Keratinocyte (primary cell): ENCODE data around the gene LRCOL1. TPM values are rescaled to one million over a fixed set of nuclear protein-coding genes. Genes with fewer than 3 reads are reported as not detected.

Experiments
- DNase-seq: peaks from one replicate; pipeline ENCODE4 v3.0.0-alpha.2; 2011; ENCODE audit warnings: low read depth, missing footprints, low spot score
- FAIRE-seq: peaks from 2 replicates; lab custom pipeline; 2011; peaks lifted over from hg19 to GRCh38; lab: Jason Lieb, UNC
- H2AFZ ChIP-seq: 2 replicates; pipeline ENCODE4 v1.6.0; 2012; ENCODE audit warnings: low read length, control low read depth, inconsistent platforms; ENCODE audit not compliant: control insufficient read depth
- H3K27ac ChIP-seq: 2 replicates; pipeline ENCODE4 v1.5.1; 2011; ENCODE audit warnings: low read length; ENCODE audit not compliant: control insufficient read depth, insufficient read depth
- H3K27me3 ChIP-seq: 3 replicates; pipeline ENCODE4 v1.6.0; 2011; ENCODE audit warnings: low read length; ENCODE audit not compliant: control insufficient read depth, insufficient read depth; ENCODE audit errors: extremely low read depth
- H3K36me3 ChIP-seq, 2 experiments: 2 replicates in 1 of 2; 3 replicates in 1 of 2; pipeline ENCODE4 v1.5.1; 2011; ENCODE audit warnings: low read length in 2 of 2, mild to moderate bottlenecking in 1 of 2; ENCODE audit not compliant: control insufficient read depth in 2 of 2, insufficient read depth in 2 of 2; ENCODE audit errors: extremely low read depth in 1 of 2
- H3K4me1 ChIP-seq: 3 replicates; pipeline ENCODE4 v1.5.1; 2011; ENCODE audit warnings: low read length; ENCODE audit not compliant: control insufficient read depth, insufficient read depth; ENCODE audit errors: extremely low read depth
- H3K4me2 ChIP-seq: 3 replicates; pipeline ENCODE4 v1.6.0; 2011; ENCODE audit warnings: low read depth, low read length; ENCODE audit not compliant: control insufficient read depth, insufficient read depth; ENCODE audit errors: extremely low read depth
- H3K4me3 ChIP-seq, 3 experiments: fragments of 200-600 bp in 1 of 3; sonication (generic) in 1 of 3; 2 replicates in 2 of 3; 3 replicates in 1 of 3; pipeline ENCODE4 v1.5.1; 2011 to 2016; ENCODE audit warnings: low read length in 3 of 3, mild to moderate bottlenecking in 3 of 3, control low read depth in 2 of 3, inconsistent platforms in 1 of 3, low read depth in 1 of 3, mixed read lengths in 1 of 3, mixed run types in 1 of 3, moderate library complexity in 1 of 3; ENCODE audit not compliant: control insufficient read depth in 2 of 3, insufficient read depth in 2 of 3; ENCODE audit errors: extremely low read depth in 1 of 3
- H3K79me2 ChIP-seq: 2 replicates; pipeline ENCODE4 v1.6.0; 2012; ENCODE audit warnings: low read length; ENCODE audit not compliant: control insufficient read depth, insufficient read depth
- H3K9ac ChIP-seq: 3 replicates; pipeline ENCODE4 v1.6.0; 2011; ENCODE audit warnings: low read length; ENCODE audit not compliant: control insufficient read depth, insufficient read depth; ENCODE audit errors: extremely low read depth
- H3K9me1 ChIP-seq: 3 replicates; pipeline ENCODE4 v1.6.0; 2011; ENCODE audit warnings: low read length; ENCODE audit not compliant: control insufficient read depth, insufficient read depth; ENCODE audit errors: extremely low read depth
- H3K9me3 ChIP-seq: 2 replicates; pipeline ENCODE4 v1.5.1; 2012; ENCODE audit warnings: low read depth, low read length; ENCODE audit not compliant: control insufficient read depth
- H4K20me1 ChIP-seq: 3 replicates; pipeline ENCODE4 v1.6.0; 2011; ENCODE audit warnings: low read length; ENCODE audit not compliant: control insufficient read depth, insufficient read depth; ENCODE audit errors: extremely low read depth
- CTCF ChIP-seq, 3 experiments: IDR thresholded peaks in 1 of 3; conservative IDR thresholded peaks in 1 of 3; optimal IDR thresholded peaks in 1 of 3; 2 replicates in 2 of 3; 3 replicates in 1 of 3; pipeline versions ENCODE3 to v1.5.1; 2011; ENCODE audit warnings: low read length in 3 of 3, mild to moderate bottlenecking in 3 of 3, moderate library complexity in 2 of 3, control low read depth in 1 of 3, inconsistent platforms in 1 of 3; ENCODE audit not compliant: insufficient read depth in 2 of 3; ENCODE audit errors: extremely low read depth in 1 of 3
- EZH2 ChIP-seq: IDR thresholded peaks from one replicate; pipeline ENCODE4 v1.6.1; 2012; ENCODE audit warnings: inconsistent platforms, mild to moderate bottlenecking, low read length, moderate library complexity
- dilution Hi-C: fragments of 300-500 bp; cut with MboI; formaldehyde crosslinking; loops from one replicate; pipeline ENCODE4 v1.7.0; 2020; ENCODE audit warnings: low sequenced_read_pairs; ENCODE audit not compliant: extremely low pct_ligation_motif_present
- polyA plus RNA-seq, 5 experiments: library from polyadenylated mRNA; depleted of rRNA in 3 of 5; stranded (reverse) in 3 of 5; stranded (forward) in 1 of 5; unstranded in 1 of 5; fragments of >200 nt; gene quantifications; 1 replicate in 1 of 5; 2 replicates in 3 of 5; 3 replicates in 1 of 5; pipeline versions ENCODE4 v1.2.1 to v1.2.3, GENCODE V29; 2011 to 2012; ENCODE audit warnings: missing spikeins in 2 of 5, low read depth in 1 of 5, low replicate concordance in 1 of 5

The LRCOL1 gene
- polyA plus RNA-seq, 1 donor (not counting 4 experiments of a cell fraction or from before 2014, with no cell fraction given), result not detected

DNA sequence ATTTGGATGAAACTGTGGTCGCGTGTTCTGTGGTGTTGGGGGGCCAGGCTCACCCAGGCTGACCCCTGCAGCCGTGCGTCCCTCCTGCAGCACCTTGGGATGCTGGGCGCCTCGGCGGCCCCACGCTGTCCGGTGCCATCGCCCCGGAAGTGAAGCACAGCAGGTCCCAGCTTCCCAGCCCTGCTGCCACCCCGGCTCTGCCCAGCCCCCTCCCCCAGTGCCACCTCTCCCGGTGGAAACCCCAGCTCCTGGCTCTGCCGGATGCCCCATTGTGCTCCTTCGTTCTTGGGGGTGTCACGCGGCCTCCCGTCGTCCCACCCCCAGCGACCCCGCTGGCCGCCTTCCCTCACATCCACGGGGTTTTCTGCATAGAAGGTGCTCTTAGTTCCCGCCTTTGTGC lies 25.2 kb downstream of the LRCOL1 start:
- H3K4me1 ChIP-seq, result no peaks in the 10 kb centered on the region
- no peak overlapping the region for H3K9ac ChIP-seq
- TF ChIP-seq EZH2 (no peak), CTCF (optimal IDR thresholded peaks at IDR 0.05 in 1 of 3, IDR thresholded peaks at IDR 0.05 in 1 of 3, conservative IDR thresholded peaks at IDR 0.05 in 1 of 3; ENCODE audit: extremely low read depth in 1 of 3, insufficient read depth in 2 of 3, low read length in 3 of 3) (no peak)
- no peak overlapping the region for H3K4me3 ChIP-seq
- no peak overlapping the region for H3K27ac ChIP-seq
- no peaks in the 10 kb centered on the region for H3K9me3 ChIP-seq
- DNase-seq (no peak), FAIRE-seq (no peak)
- no peaks in the 10 kb centered on the region for H3K79me2 ChIP-seq
- no peaks in the 10 kb centered on the region for H4K20me1 ChIP-seq
- H2AFZ ChIP-seq, result no peak overlapping the region
- no peaks in the 10 kb centered on the region for H3K9me1 ChIP-seq
- no peak overlapping the region for H3K4me2 ChIP-seq
- peaks cover 0 to 6% of the 10 kb centered on the region in 2 experiments for H3K36me3 ChIP-seq
- dilution Hi-C loops, result no loop called here
- peaks cover 5% of the 10 kb centered on the region for H3K27me3 ChIP-seq

- H3K27me3 ChIP-seq, result peaks cover 5% of the 10 kb centered on the region
- no peak overlapping the region for H3K4me3 ChIP-seq
- no peaks in the 10 kb centered on the region for H3K9me1 ChIP-seq
- no peak overlapping the region for H3K9ac ChIP-seq
- H3K79me2 ChIP-seq, result no peaks in the 10 kb centered on the region
- no peak for FAIRE-seq
- no peaks in the 10 kb centered on the region for H3K9me3 ChIP-seq
- no peaks in the 10 kb centered on the region for H3K4me1 ChIP-seq
- H3K4me2 ChIP-seq, result no peak overlapping the region
- dilution Hi-C loops, result no loop called here
- TF ChIP-seq EZH2, result no peak
- TF ChIP-seq CTCF (optimal IDR thresholded peaks at IDR 0.05 in 1 of 3, IDR thresholded peaks at IDR 0.05 in 1 of 3, conservative IDR thresholded peaks at IDR 0.05 in 1 of 3; ENCODE audit: extremely low read depth in 1 of 3, insufficient read depth in 2 of 3, low read length in 3 of 3), result no peak
- no peak for DNase-seq
- no peak overlapping the region for H3K27ac ChIP-seq
- H3K36me3 ChIP-seq, result peaks cover 0 to 6% of the 10 kb centered on the region in 2 experiments
- H4K20me1 ChIP-seq, result no peaks in the 10 kb centered on the region
- no peak overlapping the region for H2AFZ ChIP-seq
Measured at GRCh38 chr12:132584429-132584828, 26.0 kb downstream of the LRCOL1 start.
